HepG2 (cell line): ENCODE measurements around the gene CCDC106. TPM values are rescaled to one million over a fixed set of nuclear protein-coding genes. Genes with fewer than 3 reads are reported as not detected.

Experiments
- EHMT2 ChIP-seq: fragments of 200-600 bp; sonication (generic); IDR thresholded peaks from 2 replicates; pipeline ENCODE4 v1.7.0; 2017; ENCODE audit warnings: antibody characterized with exemption, low read depth, low read length, borderline replicate concordance
- MBD4 ChIP-seq: IDR thresholded peaks from 2 replicates; pipeline ENCODE4 v1.6.1; 2012; ENCODE audit warnings: low read length, inconsistent platforms, borderline replicate concordance
- MIXL1 ChIP-seq: IDR thresholded peaks from 2 replicates; pipeline ENCODE4 v1.6.1; 2016
- MZF1 ChIP-seq: sonication (generic); formaldehyde crosslinking; IDR thresholded peaks from 2 replicates; pipeline ENCODE4 v1.8.1; 2023; ENCODE audit warnings: mild to moderate bottlenecking, missing genetic modification reagents, borderline replicate concordance
- POLR2AphosphoS5 ChIP-seq: IDR thresholded peaks from 2 replicates; pipeline ENCODE4 v1.6.1; 2012; ENCODE audit warnings: low read depth, low read length
- SAP130 ChIP-seq: IDR thresholded peaks from 2 replicates; pipeline ENCODE4 v1.6.1; 2016; ENCODE audit warnings: low read depth
- SP2 ChIP-seq: sonication (generic); formaldehyde crosslinking; IDR thresholded peaks from 2 replicates; pipeline ENCODE4 v1.5.1; 2020; ENCODE audit warnings: mild to moderate bottlenecking, missing genetic modification reagents
- WIZ ChIP-seq: sonication (generic); formaldehyde crosslinking; IDR thresholded peaks from 2 replicates; pipeline ENCODE4 v1.5.1; 2020; ENCODE audit warnings: mild to moderate bottlenecking, missing genetic modification reagents
- YEATS4 ChIP-seq: sonication (generic); formaldehyde crosslinking; IDR thresholded peaks from 2 replicates; pipeline ENCODE4 v1.4.0; 2020; ENCODE audit warnings: missing genetic modification reagents, borderline replicate concordance
- YY1 ChIP-seq: IDR thresholded peaks from 2 replicates; pipeline ENCODE4 v1.6.1; 2011; ENCODE audit warnings: low read length, low read depth, moderate library complexity, mild to moderate bottlenecking; ENCODE audit not compliant: insufficient read depth, insufficient replicate concordance
- ZFP82 ChIP-seq: sonication (generic); formaldehyde crosslinking; IDR thresholded peaks from 2 replicates; pipeline ENCODE4 v1.5.1; 2020; ENCODE audit warnings: mild to moderate bottlenecking, missing genetic modification reagents, borderline replicate concordance
- ZGPAT ChIP-seq: IDR thresholded peaks from 2 replicates; pipeline ENCODE4 v1.6.1; 2016; ENCODE audit warnings: mild to moderate bottlenecking
- ZNF10 ChIP-seq: sonication (generic); formaldehyde crosslinking; IDR thresholded peaks from 2 replicates; pipeline ENCODE4 v1.4.0; 2020; ENCODE audit warnings: mild to moderate bottlenecking, low read depth, missing genetic modification reagents, borderline replicate concordance
- ZNF33B ChIP-seq: sonication (generic); formaldehyde crosslinking; IDR thresholded peaks from 2 replicates; pipeline ENCODE4 v1.5.1; 2020; ENCODE audit warnings: mild to moderate bottlenecking, missing genetic modification reagents
- ZNF543 ChIP-seq: sonication (generic); formaldehyde crosslinking; IDR thresholded peaks from 2 replicates; pipeline ENCODE4 v1.4.0; 2020; ENCODE audit warnings: mild to moderate bottlenecking, missing genetic modification reagents
- ZNF691 ChIP-seq: sonication (generic); formaldehyde crosslinking; IDR thresholded peaks from 2 replicates; pipeline ENCODE4 v1.4.0; 2020; ENCODE audit warnings: missing genetic modification reagents, low read depth, mild to moderate bottlenecking, borderline replicate concordance
- polyA plus RNA-seq, 8 experiments: library from polyadenylated mRNA; depleted of rRNA in 3 of 8; stranded (reverse) in 7 of 8; unstranded in 1 of 8; fragments of >200 nt; fragmentation: Illumina TruSeq in 4 of 8; extraction: Trizol in 4 of 8; gene quantifications; 2 replicates each; pipeline versions ENCODE4 v1.2.1 to v1.2.3, GENCODE V29; 2011 to 2016; ENCODE audit warnings: low read depth in 4 of 8, missing spikeins in 1 of 8, mixed read lengths in 1 of 8; ENCODE audit not compliant: insufficient read depth in 1 of 8
- total RNA-seq, 5 experiments: library from RNA; depleted of rRNA; stranded (reverse); fragments of >200 nt; fragmentation: Illumina TruSeq; extraction: Trizol; gene quantifications; 2 replicates each; pipeline ENCODE4 v1.2.3, GENCODE V29; 2016; ENCODE audit warnings: low read depth in 1 of 5
- TF ChIP-seq, protein P1 (sequence below), 2 experiments: fragments of 450-650 bp in 1 of 2; sonication (generic) in 1 of 2; formaldehyde crosslinking in 1 of 2; IDR thresholded peaks; 2 replicates each; pipeline versions ENCODE4 v1.6.1 to v1.8.0; 2016 to 2022; ENCODE audit warnings: antibody characterized with exemption in 1 of 2, mild to moderate bottlenecking in 1 of 2, missing genetic modification reagents in 1 of 2

The CCDC106 gene
- total and polyA plus RNA-seq, 2 of the 13 experiments (the other 11 are each of a cell fraction or from before 2014, with no cell fraction given), result 4.7 to 8.8 TPM

DNA sequence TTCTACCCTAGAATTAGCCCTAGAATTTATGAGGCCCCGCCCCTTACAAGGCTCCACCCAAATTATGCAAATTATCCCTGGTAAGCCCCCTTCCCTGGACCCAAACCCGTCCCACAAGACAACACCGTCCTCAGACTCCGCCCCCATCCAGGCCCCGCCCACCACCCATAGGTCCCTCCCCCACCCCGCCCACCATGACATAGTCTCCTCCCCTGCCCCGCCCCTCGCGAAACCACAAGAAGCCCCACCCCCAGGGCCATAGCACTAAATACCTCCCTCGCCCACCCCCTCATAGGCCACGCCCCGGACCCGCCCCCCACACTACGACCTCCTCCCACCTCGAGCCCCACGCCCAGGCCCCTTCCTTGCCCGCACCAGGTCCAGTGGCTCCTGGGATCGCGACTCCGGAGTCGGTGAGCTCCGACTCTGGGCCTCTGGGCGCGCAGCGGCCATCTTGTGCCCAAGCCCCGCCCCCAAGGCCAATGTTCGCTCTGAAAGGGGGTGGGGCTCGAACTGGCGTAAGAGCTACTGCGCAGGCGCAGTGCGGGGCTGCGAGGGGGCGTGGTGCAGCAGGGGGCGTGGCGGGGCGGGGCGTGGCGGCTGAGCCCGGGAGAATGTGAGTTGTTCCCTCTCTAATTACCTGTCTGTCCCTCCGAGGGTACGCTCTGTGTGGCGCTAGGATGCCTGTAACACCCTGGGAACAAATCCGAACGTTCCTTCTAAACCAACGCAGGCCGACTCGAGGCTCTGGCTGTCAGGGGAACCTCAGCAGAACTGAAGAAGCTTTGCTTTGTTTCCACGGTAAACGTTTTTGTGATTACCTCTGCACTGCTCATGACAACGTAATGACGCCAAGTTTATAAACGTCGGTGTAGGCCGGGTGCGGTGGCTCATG is 23.7 kb upstream of the CCDC106 start, which contains the start of gene ZNF784 (continued):
- TF ChIP-seq ZNF691 (peak; percentile 47; the same call in 1 of the 2 replicates), ZNF33B (CRISPR knock-in tag) (no peak), POLR2AphosphoS5 (peak; percentile 88), MZF1 (no peak), EHMT2 (no peak), ZFP82 (CRISPR knock-in tag) (no peak), WIZ (CRISPR knock-in tag) (no peak), MIXL1 (0 out of 2 replicates have a peak, but pooled peaks have one; percentile 11), ZGPAT (CRISPR knock-in tag) (0 out of 2 replicates have a peak, but pooled peaks have one; percentile 34), ZNF10 (CRISPR knock-in tag) (no peak), SP2 (CRISPR knock-in tag) (no peak), YY1 (peak; percentile 98), SAP130 (CRISPR knock-in tag) (peak; percentile 69), MBD4 (no peak), ZNF543 (CRISPR knock-in tag) (0 out of 2 replicates have a peak, but pooled peaks have one; percentile 37), YEATS4 (CRISPR knock-in tag) (0 out of 2 replicates have a peak, but pooled peaks have one; percentile 30)
- TF ChIP-seq, protein P1, sequence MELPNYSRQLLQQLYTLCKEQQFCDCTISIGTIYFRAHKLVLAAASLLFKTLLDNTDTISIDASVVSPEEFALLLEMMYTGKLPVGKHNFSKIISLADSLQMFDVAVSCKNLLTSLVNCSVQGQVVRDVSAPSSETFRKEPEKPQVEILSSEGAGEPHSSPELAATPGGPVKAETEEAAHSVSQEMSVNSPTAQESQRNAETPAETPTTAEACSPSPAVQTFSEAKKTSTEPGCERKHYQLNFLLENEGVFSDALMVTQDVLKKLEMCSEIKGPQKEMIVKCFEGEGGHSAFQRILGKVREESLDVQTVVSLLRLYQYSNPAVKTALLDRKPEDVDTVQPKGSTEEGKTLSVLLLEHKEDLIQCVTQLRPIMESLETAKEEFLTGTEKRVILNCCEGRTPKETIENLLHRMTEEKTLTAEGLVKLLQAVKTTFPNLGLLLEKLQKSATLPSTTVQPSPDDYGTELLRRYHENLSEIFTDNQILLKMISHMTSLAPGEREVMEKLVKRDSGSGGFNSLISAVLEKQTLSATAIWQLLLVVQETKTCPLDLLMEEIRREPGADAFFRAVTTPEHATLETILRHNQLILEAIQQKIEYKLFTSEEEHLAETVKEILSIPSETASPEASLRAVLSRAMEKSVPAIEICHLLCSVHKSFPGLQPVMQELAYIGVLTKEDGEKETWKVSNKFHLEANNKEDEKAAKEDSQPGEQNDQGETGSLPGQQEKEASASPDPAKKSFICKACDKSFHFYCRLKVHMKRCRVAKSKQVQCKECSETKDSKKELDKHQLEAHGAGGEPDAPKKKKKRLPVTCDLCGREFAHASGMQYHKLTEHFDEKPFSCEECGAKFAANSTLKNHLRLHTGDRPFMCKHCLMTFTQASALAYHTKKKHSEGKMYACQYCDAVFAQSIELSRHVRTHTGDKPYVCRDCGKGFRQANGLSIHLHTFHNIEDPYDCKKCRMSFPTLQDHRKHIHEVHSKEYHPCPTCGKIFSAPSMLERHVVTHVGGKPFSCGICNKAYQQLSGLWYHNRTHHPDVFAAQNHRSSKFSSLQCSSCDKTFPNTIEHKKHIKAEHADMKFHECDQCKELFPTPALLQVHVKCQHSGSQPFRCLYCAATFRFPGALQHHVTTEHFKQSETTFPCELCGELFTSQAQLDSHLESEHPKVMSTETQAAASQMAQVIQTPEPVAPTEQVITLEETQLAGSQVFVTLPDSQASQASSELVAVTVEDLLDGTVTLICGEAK (IDR thresholded peaks at IDR 0.05), result no peak
- TF ChIP-seq, protein P1 (CRISPR knock-in tag; IDR thresholded peaks at IDR 0.05), result 0 out of 2 replicates have a peak, but pooled peaks have one; percentile 33
